IMR-90 (cell line): Measurements from ENCODE around the gene C1QTNF12. TPM values are rescaled to one million over a fixed set of nuclear protein-coding genes. Genes with fewer than 3 reads are reported as not detected.

Experiments used
- ATAC-seq: fragments of 200-7000 bp; cut with Tn5 transposase; 2 replicates; pipeline ENCODE4 v1.9.1; 2020; ENCODE audit warnings: low read depth, mild to moderate bottlenecking, moderate library complexity
- BruUV-seq: library from RNA; stranded (reverse); fragments of 400-500 nt; replicated peaks from 2 replicates; lab custom pipeline; 2021; lab: Mats Ljungman, UMichigan
- CTCF ChIA-PET: fragments of 300-600 bp; formaldehyde crosslinking; extraction: SDS; loops from one replicate; lab custom pipeline; 2021; ENCODE audit warnings: antibody characterized with exemption; lab: Yijun Ruan, JAX
- POLR2A ChIA-PET: fragments of 300-600 bp; sonication (Branson Sonifier 250); formaldehyde crosslinking; loops from one replicate; lab custom pipeline; 2022; ENCODE audit warnings: antibody characterized with exemption; ENCODE audit not compliant: unreplicated experiment; lab: Charles Lee
- DNase-seq: peaks from one replicate; pipeline ENCODE4 v3.0.0; 2013
- H2AFZ ChIP-seq: replicated peaks from 2 replicates; pipeline ENCODE3; 2013; ENCODE audit warnings: low read length, mild to moderate bottlenecking; ENCODE audit not compliant: poor library complexity
- H2AK5ac ChIP-seq: 2 replicates; pipeline ENCODE4 v1.6.1; 2013; ENCODE audit warnings: low read depth, low read length, inconsistent platforms
- H2AK9ac ChIP-seq: replicated peaks from 2 replicates; pipeline ENCODE3; 2013; ENCODE audit warnings: mild to moderate bottlenecking, low read depth, low read length, moderate library complexity; ENCODE audit not compliant: poor library complexity
- H2BK120ac ChIP-seq: 2 replicates; pipeline ENCODE4 v1.6.1; 2013; ENCODE audit warnings: low read depth, low read length, inconsistent platforms
- H2BK15ac ChIP-seq: 3 replicates; pipeline ENCODE4 v1.6.1; 2013; ENCODE audit warnings: low read depth, low read length, inconsistent platforms
- H2BK20ac ChIP-seq: 2 replicates; pipeline ENCODE4 v1.6.1; 2013; ENCODE audit warnings: low read depth, mild to moderate bottlenecking, inconsistent platforms, low read length, moderate library complexity
- H2BK5ac ChIP-seq: 2 replicates; pipeline ENCODE4 v1.6.1; 2013; ENCODE audit warnings: mild to moderate bottlenecking, low read depth, low read length, inconsistent platforms; ENCODE audit not compliant: poor library complexity, severe bottlenecking
- H3K14ac ChIP-seq: replicated peaks from 2 replicates; pipeline ENCODE4 v1.6.1; 2013; ENCODE audit warnings: low read depth, low read length, inconsistent platforms
- H3K18ac ChIP-seq: 2 replicates; pipeline ENCODE4 v1.6.1; 2013; ENCODE audit warnings: low read depth, low read length, control low read depth
- H3K23ac ChIP-seq: 2 replicates; pipeline ENCODE4 v1.6.1; 2013; ENCODE audit warnings: low read depth, low read length, inconsistent platforms
- H3K27ac ChIP-seq: 2 replicates; pipeline ENCODE4 v1.5.1; 2013; ENCODE audit warnings: mild to moderate bottlenecking, control low read depth, low read length; ENCODE audit not compliant: insufficient read depth
- H3K27me3 ChIP-seq: 2 replicates; pipeline ENCODE4 v1.6.1; 2013; ENCODE audit warnings: low read length; ENCODE audit not compliant: control insufficient read depth, insufficient read depth
- H3K36me3 ChIP-seq: 2 replicates; pipeline ENCODE4 v1.6.1; 2013; ENCODE audit warnings: low read length, mixed read lengths; ENCODE audit not compliant: control insufficient read depth, insufficient read depth
- H3K4ac ChIP-seq: 2 replicates; pipeline ENCODE4 v1.6.1; 2013; ENCODE audit warnings: low read depth, low read length, inconsistent platforms
- H3K4me1 ChIP-seq: 2 replicates; pipeline ENCODE4 v1.6.1; 2013; ENCODE audit warnings: low read length, mixed read lengths; ENCODE audit not compliant: control insufficient read depth, insufficient read depth
- H3K4me2 ChIP-seq: 2 replicates; pipeline ENCODE4 v1.6.1; 2013; ENCODE audit warnings: low read depth, mild to moderate bottlenecking, control low read depth, low read length, moderate library complexity
- H3K4me3 ChIP-seq: 2 replicates; pipeline ENCODE4 v1.5.1; 2013; ENCODE audit warnings: low read depth, mild to moderate bottlenecking, control low read depth, low read length, moderate library complexity; ENCODE audit not compliant: insufficient read depth
- H3K56ac ChIP-seq: 2 replicates; pipeline ENCODE4 v1.6.1; 2013; ENCODE audit warnings: low read length, inconsistent platforms; ENCODE audit not compliant: insufficient read depth; ENCODE audit errors: extremely low read depth
- H3K79me1 ChIP-seq, 2 experiments: 2 replicates each; pipeline ENCODE4 v1.6.1; 2013; ENCODE audit warnings: low read length in 2 of 2, inconsistent platforms in 1 of 2, low read depth in 1 of 2
- H3K9ac ChIP-seq: 2 replicates; pipeline ENCODE4 v1.6.1; 2013; ENCODE audit warnings: low read depth, low read length, control low read depth
- H3K9me1 ChIP-seq: 2 replicates; pipeline ENCODE4 v1.6.1; 2013; ENCODE audit warnings: low read length, inconsistent platforms; ENCODE audit not compliant: insufficient read depth
- H3K9me3 ChIP-seq: 2 replicates; pipeline ENCODE4 v1.6.1; 2013; ENCODE audit warnings: low read length; ENCODE audit not compliant: control insufficient read depth, insufficient read depth
- H4K20me1 ChIP-seq: 2 replicates; pipeline ENCODE4 v1.6.1; 2013; ENCODE audit warnings: low read length, inconsistent platforms; ENCODE audit not compliant: insufficient read depth
- H4K5ac ChIP-seq: 2 replicates; pipeline ENCODE4 v1.6.1; 2013; ENCODE audit warnings: mild to moderate bottlenecking, low read depth, low read length, control low read depth
- H4K8ac ChIP-seq, 2 experiments: 2 replicates each; pipeline ENCODE4 v1.6.1; 2013; ENCODE audit warnings: low read depth in 2 of 2, low read length in 2 of 2, control low read depth in 1 of 2, inconsistent platforms in 1 of 2
- H4K91ac ChIP-seq: 2 replicates; pipeline ENCODE4 v1.6.1; 2013; ENCODE audit warnings: low read depth, low read length, inconsistent platforms; ENCODE audit not compliant: insufficient read depth
- BHLHE40 ChIP-seq: fragments of 150-350 bp; IDR thresholded peaks from 2 replicates; pipeline ENCODE4 v1.6.1; 2016; ENCODE audit warnings: mild to moderate bottlenecking, low read depth, low read length
- CEBPB ChIP-seq: IDR thresholded peaks from 2 replicates; pipeline ENCODE4 v1.6.1; 2012; ENCODE audit warnings: low read depth, low read length, improper control_type of control experiment
- CHD1 ChIP-seq: IDR thresholded peaks from 2 replicates; pipeline ENCODE4 v1.6.1; 2012; ENCODE audit warnings: low read depth, low read length, improper control_type of control experiment
- CTCF ChIP-seq: conservative IDR thresholded peaks from 2 replicates; pipeline ENCODE4 v1.5.1; 2012; ENCODE audit warnings: mild to moderate bottlenecking, low read depth, low read length, improper control_type of control experiment
- ELK1 ChIP-seq: fragments of 150-350 bp; IDR thresholded peaks from 2 replicates; pipeline ENCODE4 v1.6.1; 2016; ENCODE audit warnings: low read depth, mild to moderate bottlenecking, low read length, moderate library complexity, borderline replicate concordance
- FOS ChIP-seq: fragments of 150-350 bp; IDR thresholded peaks from 2 replicates; pipeline ENCODE4 v1.6.1; 2016; ENCODE audit warnings: low read depth, low read length
- MAFK ChIP-seq: IDR thresholded peaks from 2 replicates; pipeline ENCODE4 v1.6.1; 2012; ENCODE audit warnings: low read depth, low read length, improper control_type of control experiment
- MAZ ChIP-seq: IDR thresholded peaks from 2 replicates; pipeline ENCODE4 v1.6.1; 2012; ENCODE audit warnings: low read depth, mild to moderate bottlenecking, low read length, improper control_type of control experiment, moderate library complexity, borderline replicate concordance
- MXI1 ChIP-seq: IDR thresholded peaks from 2 replicates; pipeline ENCODE4 v1.6.1; 2012; ENCODE audit warnings: low read depth, mild to moderate bottlenecking, low read length, moderate library complexity, borderline replicate concordance
- NFE2L2 ChIP-seq: fragments of 150-350 bp; IDR thresholded peaks from 2 replicates; pipeline ENCODE4 v1.6.1; 2016; ENCODE audit warnings: low read depth, mild to moderate bottlenecking, low read length
- POLR2A ChIP-seq: IDR thresholded peaks from 2 replicates; pipeline ENCODE4 v1.6.1; 2012; ENCODE audit warnings: mild to moderate bottlenecking, low read depth, low read length
- RAD21 ChIP-seq: IDR thresholded peaks from 2 replicates; pipeline ENCODE4 v1.6.1; 2012; ENCODE audit warnings: low read length, improper control_type of control experiment
- RCOR1 ChIP-seq: IDR thresholded peaks from 2 replicates; pipeline ENCODE4 v1.6.1; 2012; ENCODE audit warnings: mild to moderate bottlenecking, low read length, improper control_type of control experiment; ENCODE audit not compliant: insufficient replicate concordance
- RFX5 ChIP-seq: IDR thresholded peaks from 2 replicates; pipeline ENCODE4 v1.8.0; 2012; ENCODE audit warnings: low read depth, mild to moderate bottlenecking, low read length, moderate library complexity
- SMC3 ChIP-seq: fragments of 150-350 bp; IDR thresholded peaks from 2 replicates; pipeline ENCODE4 v1.6.1; 2016; ENCODE audit warnings: low read depth, mild to moderate bottlenecking, antibody characterized with exemption, low read length, moderate library complexity
- USF2 ChIP-seq: fragments of 150-350 bp; IDR thresholded peaks from 2 replicates; pipeline ENCODE4 v1.6.1; 2017; ENCODE audit warnings: mild to moderate bottlenecking, antibody characterized with exemption, low read length, low read depth
- WGBS, 2 experiments: methylation state at CpG; one replicate each; pipeline versions ENCODE4 v1.1.5 to v1.1.7; 2013; ENCODE audit warnings: missing lambda C conversion rate in 2 of 2; ENCODE audit not compliant: insufficient read length in 1 of 2; ENCODE audit errors: extremely low coverage in 2 of 2; 5-methylcytosine and 5-hydroxymethylcytosine counted together
- dilution Hi-C: fragments of 300-500 bp; cut with HindIII; formaldehyde crosslinking; loops from one replicate; pipeline ENCODE4 v1.14.3; 2018; ENCODE audit warnings: low sequenced_read_pairs; ENCODE audit not compliant: unreplicated experiment
- in situ Hi-C: fragments of 300-500 bp; cut with MboI; formaldehyde crosslinking; loops from 3 replicates; pipeline ENCODE4 v1.14.3; 2019; ENCODE audit warnings: low sequenced_read_pairs, inconsistent platforms, mixed read lengths
- intact Hi-C: fragments of 100-400 bp; cut with micrococcal nuclease; formaldehyde crosslinking; loops from 2 replicates; pipeline ENCODE4 v1.10.0; 2022
- polyA plus RNA-seq, 3 experiments: library from polyadenylated mRNA; depleted of rRNA; stranded (reverse); fragments of >200 nt; gene quantifications; 2 replicates each; pipeline ENCODE4 v1.2.3, GENCODE V29; 2012; ENCODE audit warnings: low replicate concordance in 1 of 3
- total RNA-seq: library from RNA; depleted of rRNA; stranded (reverse); fragments of >200 nt; gene quantifications from 2 replicates; pipeline ENCODE4 v1.2.3, GENCODE V29; 2012

Gene C1QTNF12
- total and polyA plus RNA-seq, 2 of the 4 experiments (the other 2 are of a cell fraction): 0.36 to 1.1 TPM

GRCh38 chr1:1253314-1253713, 6.8 kb upstream of the C1QTNF12 start:
- H3K18ac ChIP-seq: no peak overlapping the region
- no peak overlapping the region for H3K27ac ChIP-seq
- ChIA-PET CTCF (no interaction called here), POLR2A (no interaction called here)
- H3K23ac ChIP-seq: no peak overlapping the region
- H2BK5ac ChIP-seq: no peak overlapping the region
- H3K56ac ChIP-seq: no peak overlapping the region
- BruUV-seq: no TSS peak
- peak overlapping the region; percentile 50; the same call in 1 of the 2 replicates for H2AK5ac ChIP-seq
- H2BK15ac ChIP-seq: no peak overlapping the region
- H2BK20ac ChIP-seq: no peak overlapping the region
- H4K91ac ChIP-seq: no peak overlapping the region
- no peak overlapping the region for H3K4me2 ChIP-seq
- H3K4me1 ChIP-seq: peaks cover 9% of the 10 kb centered on the region; the same call in 1 of the 2 replicates
- H3K4me3 ChIP-seq: no peak overlapping the region
- no peak overlapping the region for H3K4ac ChIP-seq
- TF ChIP-seq RCOR1 (no peak), CEBPB (no peak), CHD1 (no peak), CTCF (no peak), NFE2L2 (no peak), USF2 (no peak), SMC3 (no peak), FOS (no peak), ELK1 (no peak), RAD21 (no peak), MAZ (no peak), MXI1 (no peak), RFX5 (no peak), POLR2A (no peak), MAFK (no peak), BHLHE40 (no peak)
- in situ Hi-C loops: no loop called here
- H3K9me3 ChIP-seq: no peaks in the 10 kb centered on the region
- H4K5ac ChIP-seq: no peak overlapping the region
- no peaks in the 10 kb centered on the region for H3K9me1 ChIP-seq
- H3K9ac ChIP-seq: no peak overlapping the region
- H3K14ac ChIP-seq: no peak overlapping the region
- peaks cover 54% of the 10 kb centered on the region for H3K36me3 ChIP-seq
- no peak overlapping the region for H2BK120ac ChIP-seq
- H2AK9ac ChIP-seq: no peak overlapping the region
- peaks cover under 1% of the 10 kb centered on the region; the same call in 1 of the 2 replicates for H4K20me1 ChIP-seq
- dilution Hi-C loops: no loop called here
- intact Hi-C loops: no loop called here
- H2AFZ ChIP-seq: no peak overlapping the region
- 97% methylated on average over 4 of the region's 12 CpGs; no CpG with 5 or more reads in 1 of the 2 experiments for WGBS, 2 experiments
- H3K27me3 ChIP-seq: no peaks in the 10 kb centered on the region
- H3K79me1 ChIP-seq: peaks cover 7 to 32% of the 10 kb centered on the region in 2 experiments
- ATAC-seq (no peak), DNase-seq (no peak)
- no peak overlapping the region for H4K8ac ChIP-seq
